GM21737 (cell line): ENCODE data around the gene AUTS2.
A peak's percentile ranks its signal among the peaks of the same experiment; 100 is the strongest.

Experiments used
- ATAC-seq: cut with Tn5 transposase; IDR thresholded peaks from one replicate; pipeline ENCODE4 v1.9.1; 2021; ENCODE audit warnings: mild to moderate bottlenecking, moderate library complexity; ENCODE audit not compliant: unreplicated experiment

The AUTS2 gene

GRCh38 chr7:69622960-69623359 is 24.7 kb downstream of the AUTS2 start:
- ATAC-seq: no peak

GRCh38 chr7:69624435-69625230 is 26.4 kb downstream of the AUTS2 start:
- ATAC-seq: no peak

GRCh38 chr7:69625238-69625637 is 27.0 kb downstream of the AUTS2 start:
- no peak for ATAC-seq

- no peak for ATAC-seq
These were observed 27.5 kb downstream of the AUTS2 start for GRCh38 chr7:69625798-69626197.

GRCh38 chr7:69630292-69630691 is 32.0 kb downstream of the AUTS2 start:
- no peak for ATAC-seq

- no peak for ATAC-seq
These were observed 32.9 kb downstream of the AUTS2 start for GRCh38 chr7:69631131-69631530.

GRCh38 chr7:69632280-69632679 is 34.0 kb downstream of the AUTS2 start:
- no peak for ATAC-seq

GRCh38 chr7:69633122-69633831 is 35.0 kb downstream of the AUTS2 start:
- ATAC-seq: no peak

GRCh38 chr7:69635555-69636185 is 37.4 kb downstream of the AUTS2 start:
- no peak for ATAC-seq

GRCh38 chr7:69638674-69639073 is 40.4 kb downstream of the AUTS2 start:
- no peak for ATAC-seq

GRCh38 chr7:69640216-69640615 is 41.9 kb downstream of the AUTS2 start:
- ATAC-seq: no peak

- no peak for ATAC-seq
These were observed 42.8 kb downstream of the AUTS2 start for GRCh38 chr7:69640925-69641594.

- no peak for ATAC-seq
These were observed 45.0 kb downstream of the AUTS2 start for GRCh38 chr7:69643265-69643664.

GRCh38 chr7:69643708-69644445 is 45.6 kb downstream of the AUTS2 start:
- ATAC-seq: no peak

GRCh38 chr7:69645683-69646082 is 47.4 kb downstream of the AUTS2 start:
- no peak for ATAC-seq

GRCh38 chr7:69651101-69651590 is 52.9 kb downstream of the AUTS2 start:
- peak; percentile 74 for ATAC-seq

GRCh38 chr7:69652947-69653701 is 54.8 kb downstream of the AUTS2 start:
- no peak for ATAC-seq

GRCh38 chr7:69653806-69654205 is 55.5 kb downstream of the AUTS2 start:
- no peak for ATAC-seq

- ATAC-seq: no peak
These were observed 56.1 kb downstream of the AUTS2 start for GRCh38 chr7:69654381-69654780.
